HepG2 (cell line): Measurements from ENCODE around the gene PHYH. TPM values are rescaled to one million over a fixed set of nuclear protein-coding genes. Genes with fewer than 3 reads are reported as not detected.
A peak's percentile ranks its signal among the peaks of the same experiment; 100 is the strongest.

Experiments
- ATF2 ChIP-seq: sonication (generic); formaldehyde crosslinking; IDR thresholded peaks from 2 replicates; pipeline ENCODE4 v1.4.0; 2020; ENCODE audit warnings: missing genetic modification reagents
- BCLAF1 ChIP-seq: fragments of 450-650 bp; IDR thresholded peaks from 2 replicates; pipeline ENCODE4 v1.6.1; 2017; ENCODE audit warnings: mild to moderate bottlenecking
- CBX2 ChIP-seq, 2 experiments: fragments of 200-600 bp in 1 of 2; sonication (generic); formaldehyde crosslinking in 1 of 2; IDR thresholded peaks; 2 replicates each; pipeline versions ENCODE4 v1.7.0 to v1.8.1; 2018 to 2022; ENCODE audit warnings: low read depth in 2 of 2, low read length in 1 of 2, mild to moderate bottlenecking in 1 of 2, missing genetic modification reagents in 1 of 2
- CREM ChIP-seq, 2 experiments: sonication (generic) in 1 of 2; formaldehyde crosslinking in 1 of 2; IDR thresholded peaks; 2 replicates each; pipeline versions ENCODE4 v1.4.0 to v1.6.1; 2016 to 2020; ENCODE audit warnings: antibody characterized with exemption in 1 of 2, mild to moderate bottlenecking in 1 of 2, missing genetic modification reagents in 1 of 2
- DNMT1 ChIP-seq: sonication (generic); formaldehyde crosslinking; IDR thresholded peaks from 2 replicates; pipeline ENCODE4 v1.5.1; 2020; ENCODE audit warnings: mild to moderate bottlenecking, missing genetic modification reagents
- FOXM1 ChIP-seq: sonication (generic); formaldehyde crosslinking; IDR thresholded peaks from 2 replicates; pipeline ENCODE4 v1.5.0; 2020; ENCODE audit warnings: missing genetic modification reagents
- HMGXB4 ChIP-seq, 2 experiments: sonication (generic) in 1 of 2; formaldehyde crosslinking in 1 of 2; IDR thresholded peaks; 2 replicates each; pipeline versions ENCODE4 v1.4.0 to v1.6.1; 2018 to 2020; ENCODE audit warnings: missing genetic modification reagents in 2 of 2, borderline replicate concordance in 1 of 2, low read depth in 1 of 2, mild to moderate bottlenecking in 1 of 2, missing biosample characterization in 1 of 2
- NCOA5 ChIP-seq: sonication (generic); formaldehyde crosslinking; IDR thresholded peaks from 2 replicates; pipeline ENCODE4 v1.4.0; 2020; ENCODE audit warnings: missing genetic modification reagents
- NFYC ChIP-seq: IDR thresholded peaks from 2 replicates; pipeline ENCODE4 v1.6.1; 2016; ENCODE audit warnings: missing genetic modification reagents, missing compliant biosample characterization
- REL ChIP-seq: sonication (generic); formaldehyde crosslinking; conservative IDR thresholded peaks from 2 replicates; pipeline ENCODE4 v1.8.0; 2022; ENCODE audit warnings: mild to moderate bottlenecking, missing genetic modification reagents, moderate library complexity
- SP2 ChIP-seq: sonication (generic); formaldehyde crosslinking; IDR thresholded peaks from 2 replicates; pipeline ENCODE4 v1.5.1; 2020; ENCODE audit warnings: mild to moderate bottlenecking, missing genetic modification reagents
- SSRP1 ChIP-seq: IDR thresholded peaks from 2 replicates; pipeline ENCODE4 v1.6.1; 2016; ENCODE audit warnings: control low read depth
- TCF12 ChIP-seq, 2 experiments: fragments of 450-650 bp in 1 of 2; sonication (generic) in 1 of 2; formaldehyde crosslinking in 1 of 2; IDR thresholded peaks; 2 replicates each; pipeline versions ENCODE4 v1.6.1 to v1.8.0; 2017 to 2022; ENCODE audit warnings: antibody characterized with exemption in 1 of 2, mild to moderate bottlenecking in 1 of 2, missing genetic modification reagents in 1 of 2, moderate library complexity in 1 of 2
- TFDP1 ChIP-seq: IDR thresholded peaks from 2 replicates; pipeline ENCODE4 v1.6.1; 2016; ENCODE audit warnings: missing compliant biosample characterization, missing genetic modification reagents, borderline replicate concordance
- ZNF329 ChIP-seq: sonication (generic); formaldehyde crosslinking; IDR thresholded peaks from 2 replicates; pipeline ENCODE4 v1.9.0; 2021; ENCODE audit warnings: low read depth, mild to moderate bottlenecking, missing genetic modification reagents
- ZNF567 ChIP-seq: sonication (generic); formaldehyde crosslinking; IDR thresholded peaks from 2 replicates; pipeline ENCODE4 v1.8.1; 2023; ENCODE audit warnings: mild to moderate bottlenecking, missing genetic modification reagents, borderline replicate concordance
- ZNF615 ChIP-seq: sonication (generic); formaldehyde crosslinking; IDR thresholded peaks from 2 replicates; pipeline ENCODE4 v1.5.0; 2020; ENCODE audit warnings: mild to moderate bottlenecking, missing genetic modification reagents, borderline replicate concordance
- ZNF670 ChIP-seq: sonication (generic); formaldehyde crosslinking; IDR thresholded peaks from 2 replicates; pipeline ENCODE4 v1.8.0; 2022; ENCODE audit warnings: mild to moderate bottlenecking, missing genetic modification reagents, borderline replicate concordance
- ZNF674 ChIP-seq: sonication (generic); formaldehyde crosslinking; IDR thresholded peaks from 2 replicates; pipeline ENCODE4 v1.5.0; 2020; ENCODE audit warnings: low read depth, mild to moderate bottlenecking, missing genetic modification reagents
- ZNF720 ChIP-seq: sonication (generic); formaldehyde crosslinking; IDR thresholded peaks from 2 replicates; pipeline ENCODE4 v1.4.0; 2020; ENCODE audit warnings: missing genetic modification reagents
- ZNF83 ChIP-seq: sonication (generic); formaldehyde crosslinking; IDR thresholded peaks from 2 replicates; pipeline ENCODE4 v1.4.0; 2020; ENCODE audit warnings: missing genetic modification reagents, mild to moderate bottlenecking, borderline replicate concordance
- polyA plus RNA-seq, 8 experiments: library from polyadenylated mRNA; depleted of rRNA in 3 of 8; stranded (reverse) in 7 of 8; unstranded in 1 of 8; fragments of >200 nt; fragmentation: Illumina TruSeq in 4 of 8; extraction: Trizol in 4 of 8; gene quantifications; 2 replicates each; pipeline versions ENCODE4 v1.2.1 to v1.2.3, GENCODE V29; 2011 to 2016; ENCODE audit warnings: low read depth in 4 of 8, missing spikeins in 1 of 8, mixed read lengths in 1 of 8; ENCODE audit not compliant: insufficient read depth in 1 of 8
- total RNA-seq, 5 experiments: library from RNA; depleted of rRNA; stranded (reverse); fragments of >200 nt; fragmentation: Illumina TruSeq; extraction: Trizol; gene quantifications; 2 replicates each; pipeline ENCODE4 v1.2.3, GENCODE V29; 2016; ENCODE audit warnings: low read depth in 1 of 5

Gene PHYH
- total and polyA plus RNA-seq, 2 of the 13 experiments (the other 11 are each of a cell fraction or from before 2014, with no cell fraction given), result 27.2 to 34.5 TPM

GRCh38 chr10:13291821-13292773 is 7.8 kb downstream of the PHYH start (continued):
- peak; percentile 40; the same call in 1 of the 2 replicates for TF ChIP-seq ATF2 (CRISPR knock-in tag)
- no peak for TF ChIP-seq ZNF329
- no peak for TF ChIP-seq BCLAF1
- no peak for TF ChIP-seq HMGXB4 (CRISPR knock-in tag; IDR thresholded peaks at IDR 0.05; ENCODE audit: borderline replicate concordance in 1 of 2, low read depth in 1 of 2)
- TF ChIP-seq FOXM1 (CRISPR knock-in tag), result no peak
- TF ChIP-seq TCF12 (IDR thresholded peaks at IDR 0.05), result no peak
- TF ChIP-seq TCF12 (CRISPR knock-in tag; IDR thresholded peaks at IDR 0.05), result no peak
- no peak for TF ChIP-seq ZNF674 (CRISPR knock-in tag)
- no peak for TF ChIP-seq ZNF615 (CRISPR knock-in tag)
- TF ChIP-seq DNMT1 (CRISPR knock-in tag), result no peak
- no peak for TF ChIP-seq ZNF670 (CRISPR knock-in tag)
- no peak for TF ChIP-seq NFYC (CRISPR knock-in tag)
- no peak for TF ChIP-seq SSRP1 (CRISPR knock-in tag)
- TF ChIP-seq ZNF83 (CRISPR knock-in tag), result no peak
- TF ChIP-seq CREM (IDR thresholded peaks at IDR 0.05), result peak; percentile 59; the same call in 1 of the 2 replicates
- TF ChIP-seq CREM (CRISPR knock-in tag; IDR thresholded peaks at IDR 0.05), result no peak
- TF ChIP-seq TFDP1 (CRISPR knock-in tag), result no peak
- TF ChIP-seq ZNF720, result no peak
- no peak for TF ChIP-seq NCOA5 (CRISPR knock-in tag)
- no peak for TF ChIP-seq REL (CRISPR knock-in tag)
- no peak for TF ChIP-seq CBX2 (IDR thresholded peaks at IDR 0.05; ENCODE audit: low read depth, low read length)
- TF ChIP-seq CBX2 (CRISPR knock-in tag; IDR thresholded peaks at IDR 0.05; ENCODE audit: low read depth), result no peak
- TF ChIP-seq SP2 (CRISPR knock-in tag), result no peak
- no peak for TF ChIP-seq ZNF567 (CRISPR knock-in tag)
